Transverse colon (tissue), 4 donors: ENCODE results near the gene NPAS3. TPM values are rescaled to one million over a fixed set of nuclear protein-coding genes. Genes with fewer than 3 reads are reported as not detected.

Experiments
- DNase-seq: peaks from one replicate; pipeline ENCODE4 v3.0.0-alpha.2; 2019
- H3K27ac ChIP-seq, 4 donors: fragments of 200-600 bp; sonication (generic); 2 replicates each; pipeline ENCODE4 v1.5.1; 2016 to 2018; ENCODE audit warnings: inconsistent platforms in 4 of 4
- H3K27me3 ChIP-seq: fragments of 200-600 bp; sonication (generic); 2 replicates; pipeline ENCODE4 v1.5.1; 2017; ENCODE audit warnings: inconsistent platforms
- H3K36me3 ChIP-seq, 4 donors: fragments of 200-600 bp; sonication (generic); 2 replicates each; pipeline ENCODE4 v1.5.1; 2017 to 2019; ENCODE audit warnings: inconsistent platforms in 4 of 4
- H3K4me1 ChIP-seq, 4 donors: fragments of 200-600 bp; sonication (generic); 2 replicates each; pipeline ENCODE4 v1.5.1; 2017 to 2020; ENCODE audit warnings: inconsistent platforms in 4 of 4
- H3K4me3 ChIP-seq, 4 donors: fragments of 200-600 bp; sonication (generic); 1 replicate in 1 of 4; 2 replicates in 3 of 4; pipeline versions ENCODE4 v1.5.1 to v1.6.1; 2017 to 2019; ENCODE audit warnings: inconsistent platforms in 4 of 4
- H3K9me3 ChIP-seq, 2 donors: fragments of 200-600 bp; sonication (generic); 2 replicates each; pipeline ENCODE4 v1.5.1; 2017 to 2019; ENCODE audit warnings: inconsistent platforms in 2 of 2
- EP300 ChIP-seq: sonication (generic); formaldehyde crosslinking; IDR thresholded peaks from one replicate; pipeline ENCODE4 v1.6.1; 2017; ENCODE audit warnings: antibody characterized with exemption, low read depth
- POLR2A ChIP-seq: fragments of 450-650 bp; IDR thresholded peaks from one replicate; pipeline ENCODE4 v1.6.1; 2016; ENCODE audit warnings: antibody characterized with exemption, mild to moderate bottlenecking, moderate library complexity
- POLR2AphosphoS5 ChIP-seq, 3 donors: sonication (generic); formaldehyde crosslinking; IDR thresholded peaks; one replicate each; pipeline ENCODE4 v1.6.1; 2016; ENCODE audit warnings: antibody characterized with exemption in 3 of 3
- WGBS, 2 donors: methylation state at CpG; one replicate each; pipeline ENCODE4 v1.1.5; 2018; ENCODE audit warnings: low coverage in 1 of 2; 5-methylcytosine and 5-hydroxymethylcytosine counted together
- in situ Hi-C, 4 donors: fragments of 200-750 bp; cut with MboI; loops; one replicate each; pipeline versions ENCODE4 v1.15.0 to v1.15.1; 2017; ENCODE audit warnings: low sequenced_read_pairs in 3 of 4, low pct_ligation_motif_present in 1 of 4, low pct_unique_long_range_greater_than_20kb in 1 of 4
- intact Hi-C: fragments of 100-400 bp; cut with DNase I; formaldehyde crosslinking; loops from one replicate; pipeline ENCODE4 v1.15.1; 2023; ENCODE audit warnings: low total_unique reads
- total RNA-seq, 4 donors: library from RNA; depleted of rRNA; stranded (reverse); fragments of >200 nt; gene quantifications; one replicate each; pipeline ENCODE4 v1.1.0, GENCODE V29; 2016
- TF ChIP-seq, protein P1 (sequence below), 5 experiments: fragments of 200-600 bp in 3 of 5; fragments of 450-650 bp in 2 of 5; sonication (generic) in 3 of 5; IDR thresholded peaks; 1 replicate in 2 of 5; 2 replicates in 3 of 5; pipeline ENCODE4 v1.5.1; 2016 to 2017; ENCODE audit warnings: antibody characterized with exemption in 5 of 5, inconsistent platforms in 3 of 5, mild to moderate bottlenecking in 2 of 5, moderate library complexity in 1 of 5

NPAS3 gene
- total RNA-seq, 4 donors from 2014 or later: 0.96 to 6.4 (median 1.8) TPM

- Histone ChIP-seq H3K9me3 (no peaks in the 10 kb centered on the region), H3K4me1 (no peaks in the 10 kb centered on the region), H3K4me3 (no peak overlapping the region), H3K27ac (no peak overlapping the region), H3K36me3 (no peaks in the 10 kb centered on the region), H3K27me3 (no peaks in the 10 kb centered on the region)
- DNase-seq: no peak
- 92 to 98% methylated on average over 4 of the region's 4 CpGs for WGBS, 2 donors
- intact Hi-C loops: no loop called here
- in situ Hi-C loops: no loop called here
- no peak for TF ChIP-seq POLR2AphosphoS5 (IDR thresholded peaks at IDR 0.05)
- TF ChIP-seq, protein P1, sequence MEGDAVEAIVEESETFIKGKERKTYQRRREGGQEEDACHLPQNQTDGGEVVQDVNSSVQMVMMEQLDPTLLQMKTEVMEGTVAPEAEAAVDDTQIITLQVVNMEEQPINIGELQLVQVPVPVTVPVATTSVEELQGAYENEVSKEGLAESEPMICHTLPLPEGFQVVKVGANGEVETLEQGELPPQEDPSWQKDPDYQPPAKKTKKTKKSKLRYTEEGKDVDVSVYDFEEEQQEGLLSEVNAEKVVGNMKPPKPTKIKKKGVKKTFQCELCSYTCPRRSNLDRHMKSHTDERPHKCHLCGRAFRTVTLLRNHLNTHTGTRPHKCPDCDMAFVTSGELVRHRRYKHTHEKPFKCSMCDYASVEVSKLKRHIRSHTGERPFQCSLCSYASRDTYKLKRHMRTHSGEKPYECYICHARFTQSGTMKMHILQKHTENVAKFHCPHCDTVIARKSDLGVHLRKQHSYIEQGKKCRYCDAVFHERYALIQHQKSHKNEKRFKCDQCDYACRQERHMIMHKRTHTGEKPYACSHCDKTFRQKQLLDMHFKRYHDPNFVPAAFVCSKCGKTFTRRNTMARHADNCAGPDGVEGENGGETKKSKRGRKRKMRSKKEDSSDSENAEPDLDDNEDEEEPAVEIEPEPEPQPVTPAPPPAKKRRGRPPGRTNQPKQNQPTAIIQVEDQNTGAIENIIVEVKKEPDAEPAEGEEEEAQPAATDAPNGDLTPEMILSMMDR (IDR thresholded peaks at IDR 0.05): no peak
- no peak for TF ChIP-seq EP300
Observed at GRCh38 chr14:33063521-33063920, 124.8 kb downstream of the NPAS3 start.

DNA sequence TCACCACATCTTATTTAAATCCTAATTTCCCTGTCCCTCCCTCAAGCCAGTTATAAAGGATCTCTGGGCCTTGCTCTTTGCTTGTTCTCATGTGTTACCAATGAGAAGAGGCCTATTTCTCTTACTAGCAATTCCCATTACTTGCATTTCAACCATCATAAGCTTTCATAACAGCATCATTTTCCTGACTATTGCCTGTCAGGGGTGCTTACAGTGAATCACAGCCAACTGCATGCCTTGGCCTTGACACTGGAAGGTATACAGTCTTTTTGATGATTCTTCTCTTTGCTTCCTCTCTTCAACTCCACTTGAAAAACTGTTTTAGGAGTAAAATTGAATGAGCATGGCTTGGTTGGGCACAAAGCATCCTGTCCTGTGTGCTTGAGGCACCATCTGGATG is 127.0 kb downstream of the NPAS3 start:
- in situ Hi-C loops: no loop called here
- Histone ChIP-seq H3K4me3 (no peak overlapping the region), H3K36me3 (no peaks in the 10 kb centered on the region), H3K9me3 (no peaks in the 10 kb centered on the region), H3K27ac (no peak overlapping the region), H3K27me3 (no peaks in the 10 kb centered on the region), H3K4me1 (no peaks in the 10 kb centered on the region)
- TF ChIP-seq, protein P1 (IDR thresholded peaks at IDR 0.05): no peak
- TF ChIP-seq EP300: no peak
- no peak for TF ChIP-seq POLR2AphosphoS5 (IDR thresholded peaks at IDR 0.05)
- no peak for TF ChIP-seq POLR2A
- DNase-seq: no peak
- intact Hi-C loops: no loop called here

- intact Hi-C loops: no loop called here
- in situ Hi-C loops: no loop called here
- Histone ChIP-seq H3K27me3 (no peaks in the 10 kb centered on the region), H3K9me3 (no peaks in the 10 kb centered on the region), H3K36me3 (no peaks in the 10 kb centered on the region), H3K4me1 (no peaks in the 10 kb centered on the region), H3K4me3 (no peak overlapping the region), H3K27ac (no peak overlapping the region)
- DNase-seq: no peak
- WGBS, 2 donors: 91 to 95% methylated on average over 3 of the region's 3 CpGs
- TF ChIP-seq, protein P1 (IDR thresholded peaks at IDR 0.05): no peak
- TF ChIP-seq EP300: no peak
- TF ChIP-seq POLR2AphosphoS5 (IDR thresholded peaks at IDR 0.05): no peak
- no peak for TF ChIP-seq POLR2A
Observed at GRCh38 chr14:33068040-33068439, 129.4 kb downstream of the NPAS3 start.

DNA sequence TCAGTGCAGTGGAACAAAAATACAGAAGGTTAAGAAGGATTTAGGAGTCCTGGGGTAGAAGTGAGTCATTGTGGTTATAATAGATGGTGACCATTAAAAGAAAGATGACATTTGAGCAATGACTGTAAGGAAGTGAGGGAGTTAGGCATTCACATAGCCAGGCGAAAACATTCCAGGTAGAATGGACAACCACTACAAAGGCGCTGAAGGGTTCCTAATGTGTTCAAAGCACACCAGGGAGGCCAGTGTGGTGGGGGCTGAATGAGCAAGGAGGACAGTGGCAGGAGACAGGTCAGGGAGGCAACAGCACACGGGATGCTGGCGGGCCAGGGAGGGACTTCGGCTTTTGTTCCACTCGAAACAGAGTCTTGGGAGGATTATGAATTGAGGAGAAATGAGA is 129.9 kb downstream of the NPAS3 start:
- no peaks in the 10 kb centered on the region for H3K9me3 ChIP-seq
- intact Hi-C loops: no loop called here
- no peak for TF ChIP-seq POLR2AphosphoS5 (IDR thresholded peaks at IDR 0.05)
- TF ChIP-seq POLR2A: no peak
- TF ChIP-seq, protein P1 (IDR thresholded peaks at IDR 0.05): no peak
- no peak for TF ChIP-seq EP300
- no peak overlapping the region for H3K4me3 ChIP-seq
- H3K27me3 ChIP-seq: no peaks in the 10 kb centered on the region
- H3K4me1 ChIP-seq: no peaks in the 10 kb centered on the region
- H3K36me3 ChIP-seq: no peaks in the 10 kb centered on the region
- no peak overlapping the region for H3K27ac ChIP-seq
- 88 to 100% methylated on average over 3 to 6 of the region's 6 CpGs for WGBS, 2 donors
- no peak for DNase-seq
- in situ Hi-C loops: no loop called here
